ENCODE measurements around the gene CD164. TPM values are rescaled to one million over a fixed set of nuclear protein-coding genes. Genes with fewer than 3 reads are reported as not detected.
"Not testable (repeated sequence)": the region's sequence is repeated elsewhere in the genome, so short reads cannot be mapped to it uniquely, and the experiment has no call there.

The CD164 gene
- total RNA-seq, 1 donor from 2014 or later = 101 TPM

GRCh38 chr6:109373762-109374161, 8.5 kb downstream of the CD164 start:
- H3K4me1 ChIP-seq = peaks cover 0 to 27% of the 10 kb centered on the region in 2 donors
- no peak overlapping the region for H3K27ac ChIP-seq
- peaks cover 37 to 87% of the 10 kb centered on the region in 2 donors for H3K36me3 ChIP-seq
- no peak overlapping the region for H3K4me3 ChIP-seq
- H3K27me3 ChIP-seq = no peaks in the 10 kb centered on the region
- no peaks in the 10 kb centered on the region for H3K9me3 ChIP-seq
- no peak for TF ChIP-seq CTCF (IDR thresholded peaks at IDR 0.05)
- intact Hi-C loops (cut with DNase I) = no loop called here
- DNase-seq (ENCODE audit: low spot score in 2 of 2) = no peak

DNA sequence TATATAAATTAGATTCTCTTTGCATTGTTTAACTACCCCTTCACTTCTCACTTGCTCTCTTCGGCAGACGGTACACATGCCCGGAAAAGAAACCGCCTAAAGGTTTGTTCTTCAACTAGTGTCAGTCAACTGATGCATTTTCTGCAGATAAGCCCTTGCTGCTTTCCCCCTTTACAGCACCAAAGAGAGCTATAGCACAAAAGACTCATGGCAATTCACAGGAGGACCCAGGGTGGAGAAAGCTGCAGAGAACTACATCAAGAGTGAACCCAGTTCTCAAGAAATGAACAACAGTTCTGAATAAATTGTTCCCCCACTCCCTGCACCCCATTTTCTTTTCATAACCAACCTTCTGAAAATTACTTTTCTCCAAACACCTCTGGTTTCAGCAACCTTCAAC, 8.9 kb downstream of the CD164 start:
- peaks cover 41 to 91% of the 10 kb centered on the region in 2 donors for H3K36me3 ChIP-seq
- DNase-seq (ENCODE audit: low spot score in 2 of 2) = no peak
- H3K27me3 ChIP-seq = no peaks in the 10 kb centered on the region
- no peak overlapping the region for H3K27ac ChIP-seq
- H3K4me1 ChIP-seq = peaks cover 0 to 26% of the 10 kb centered on the region in 2 donors
- TF ChIP-seq CTCF (IDR thresholded peaks at IDR 0.05) = no peak
- no peaks in the 10 kb centered on the region for H3K9me3 ChIP-seq
- intact Hi-C loops (cut with DNase I) = no loop called here
- no peak overlapping the region for H3K4me3 ChIP-seq

DNA sequence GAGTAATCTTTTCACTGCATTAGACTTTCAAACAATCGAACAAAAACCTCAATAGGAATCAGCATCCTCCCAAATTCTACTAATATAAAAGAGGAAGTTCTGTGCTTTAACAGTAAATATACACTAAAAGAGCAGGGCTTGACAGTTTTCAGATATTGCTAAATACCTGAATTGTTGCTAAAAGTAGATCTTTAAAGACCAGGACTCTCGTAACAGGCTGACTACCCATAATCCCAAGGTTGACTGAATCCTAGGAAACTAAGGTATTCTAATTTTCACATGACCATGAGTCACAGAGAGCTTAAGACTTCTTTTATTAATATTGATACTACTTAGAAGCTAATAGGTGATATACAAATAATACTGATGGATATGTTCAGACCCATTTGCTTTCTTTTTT, 10.1 kb downstream of the CD164 start:
- Histone ChIP-seq H3K36me3 (peaks cover 40 to 92% of the 10 kb centered on the region in 2 donors), H3K27me3 (no peaks in the 10 kb centered on the region), H3K27ac (no peak overlapping the region), H3K4me1 (peaks cover 0 to 24% of the 10 kb centered on the region in 2 donors), H3K4me3 (no peak overlapping the region), H3K9me3 (no peaks in the 10 kb centered on the region)
- intact Hi-C loops (cut with DNase I) = no loop called here
- no peak for TF ChIP-seq CTCF (IDR thresholded peaks at IDR 0.05)
- DNase-seq (ENCODE audit: low spot score in 2 of 2) = no peak

GRCh38 chr6:109370792-109371191, 11.5 kb downstream of the CD164 start:
- DNase-seq (ENCODE audit: low spot score in 2 of 2) = no peak
- Histone ChIP-seq H3K27me3 (no peaks in the 10 kb centered on the region), H3K4me1 (peaks cover 0 to 24% of the 10 kb centered on the region in 2 donors), H3K36me3 (peaks cover 35 to 92% of the 10 kb centered on the region in 2 donors), H3K27ac (no peak overlapping the region), H3K9me3 (no peaks in the 10 kb centered on the region), H3K4me3 (no peak overlapping the region)
- TF ChIP-seq CTCF (IDR thresholded peaks at IDR 0.05) = no peak
- intact Hi-C loops (cut with DNase I) = no loop called here

DNA sequence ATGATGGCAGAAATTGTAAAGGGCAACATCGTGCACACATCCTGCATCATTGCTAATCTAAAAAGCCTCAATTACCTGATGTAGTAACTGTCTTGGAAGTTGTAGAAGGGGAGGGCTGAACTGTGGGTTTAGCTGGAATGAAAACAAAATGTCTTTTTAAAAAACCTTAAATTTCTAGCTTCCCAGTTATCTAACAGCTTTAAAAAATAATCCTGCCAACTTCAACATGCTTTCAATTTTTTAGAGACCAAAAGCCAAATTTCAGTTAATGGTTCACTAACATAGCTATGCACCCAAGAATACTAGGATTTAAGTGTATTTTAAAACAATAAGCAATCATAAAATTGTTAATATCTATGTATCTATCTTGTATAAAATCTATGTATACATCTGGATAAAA, 11.9 kb downstream of the CD164 start:
- no peak for DNase-seq (ENCODE audit: low spot score in 2 of 2)
- Histone ChIP-seq H3K9me3 (no peaks in the 10 kb centered on the region), H3K36me3 (peaks cover 34 to 91% of the 10 kb centered on the region in 2 donors), H3K27me3 (no peaks in the 10 kb centered on the region), H3K4me3 (no peak overlapping the region), H3K4me1 (peaks cover 0 to 24% of the 10 kb centered on the region in 2 donors), H3K27ac (no peak overlapping the region)
- no peak for TF ChIP-seq CTCF (IDR thresholded peaks at IDR 0.05)
- intact Hi-C loops (cut with DNase I) = no loop called here

GRCh38 chr6:109369728-109370127, 12.5 kb downstream of the CD164 start:
- no peak for TF ChIP-seq CTCF (IDR thresholded peaks at IDR 0.05)
- peaks cover 28 to 89% of the 10 kb centered on the region in 2 donors for H3K36me3 ChIP-seq
- peaks cover 0 to 24% of the 10 kb centered on the region in 2 donors for H3K4me1 ChIP-seq
- no peak for DNase-seq (ENCODE audit: low spot score in 2 of 2)
- no peak overlapping the region for H3K4me3 ChIP-seq
- H3K27ac ChIP-seq = no peak overlapping the region
- H3K9me3 ChIP-seq = no peaks in the 10 kb centered on the region
- no peaks in the 10 kb centered on the region for H3K27me3 ChIP-seq
- intact Hi-C loops (cut with DNase I) = no loop called here

GRCh38 chr6:109364382-109365078, 17.7 kb downstream of the CD164 start:
- H3K4me1 ChIP-seq; intact Hi-C loops (cut with DNase I); H3K27me3 ChIP-seq; H3K4me3 ChIP-seq; DNase-seq (ENCODE audit: low spot score in 2 of 2); H3K9me3 ChIP-seq; H3K27ac ChIP-seq: not testable (repeated sequence)
- peaks cover 32 to 82% of the 10 kb centered on the region in 2 donors for H3K36me3 ChIP-seq

All from ascending aorta (tissue), 2 donors.